Activated T-helper 1 cell treated with Interleukin-2 at 50 U/mL for 16 hours (primary cell): ENCODE results near the gene TATDN2.
"Not testable (repeated sequence)": the region's sequence is repeated elsewhere in the genome, so short reads cannot be mapped to it uniquely, and the experiment has no call there.

Source experiments
- DNase-seq: peaks from one replicate; pipeline ENCODE4 v3.0.0-alpha.2; 2020; ENCODE audit warnings: low read depth

TATDN2 gene

GRCh38 chr3:10272476-10272875 is 24.2 kb downstream of the TATDN2 start:
- not testable (repeated sequence) for DNase-seq

- no peak for DNase-seq
Observed at GRCh38 chr3:10272977-10273376, 24.7 kb downstream of the TATDN2 start.

- no peak for DNase-seq
Observed at GRCh38 chr3:10273702-10274305, 25.5 kb downstream of the TATDN2 start.

DNA sequence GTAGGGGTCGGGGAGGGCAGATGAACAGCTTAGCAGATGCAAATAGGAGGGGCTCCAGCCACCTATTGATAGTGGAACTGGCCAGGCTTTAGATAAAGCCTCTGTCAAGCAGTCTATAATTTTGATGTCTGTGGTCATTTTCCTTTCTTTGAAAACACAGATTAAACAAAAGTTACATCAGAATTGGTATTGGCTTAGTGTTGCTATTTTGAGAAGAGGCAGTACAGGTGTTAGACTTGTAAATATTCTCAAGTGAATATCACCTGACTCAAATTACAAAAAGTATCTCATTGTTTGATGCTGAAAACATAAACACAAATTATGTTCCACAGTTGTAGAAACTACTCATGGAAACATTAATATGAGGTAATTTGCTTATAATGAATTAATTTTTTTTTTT is 26.3 kb downstream of the TATDN2 start:
- no peak for DNase-seq

- no peak for DNase-seq
Observed at GRCh38 chr3:10277115-10277625, 28.9 kb downstream of the TATDN2 start.

GRCh38 chr3:10278501-10278900 is 30.2 kb downstream of the TATDN2 start:
- DNase-seq = no peak

DNA sequence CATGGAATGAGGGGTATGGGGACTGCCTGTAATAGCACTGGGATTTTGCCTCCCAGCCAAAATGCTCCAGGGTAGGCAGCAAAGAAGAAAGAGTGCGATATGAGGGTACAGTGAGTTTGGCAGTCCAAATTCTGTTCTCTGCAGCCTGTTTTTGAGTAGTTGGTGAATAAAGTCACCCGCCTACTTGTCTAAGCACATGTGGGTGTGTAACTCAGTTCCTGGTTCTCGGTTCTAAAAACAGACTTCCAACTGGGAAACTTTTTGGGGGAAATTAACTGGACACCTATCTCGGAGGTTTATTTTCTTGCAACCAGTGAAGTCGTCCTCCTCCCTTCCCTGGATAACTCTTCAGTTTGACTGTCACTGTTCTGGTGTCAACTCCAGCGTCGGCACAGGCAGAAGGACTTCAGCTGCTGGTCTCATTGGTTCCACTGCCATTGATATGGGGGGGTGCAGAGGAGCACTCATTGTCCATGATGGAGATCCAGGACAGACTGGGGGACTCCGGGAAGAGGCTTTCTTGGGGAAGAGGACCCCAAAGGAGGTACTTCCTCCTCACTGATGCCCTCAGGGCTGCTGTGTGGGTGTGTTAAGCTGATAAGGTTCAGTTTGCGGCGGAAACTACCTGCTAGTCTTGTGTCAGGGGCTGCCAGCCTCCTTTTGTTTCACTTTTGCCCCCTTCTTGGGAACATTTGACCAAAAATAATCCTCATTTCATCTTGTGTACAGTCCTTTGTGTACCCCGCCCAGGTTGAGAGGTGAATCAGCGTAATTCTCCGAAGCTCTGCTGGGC is 31.3 kb downstream of the TATDN2 start:
- no peak for DNase-seq

DNA sequence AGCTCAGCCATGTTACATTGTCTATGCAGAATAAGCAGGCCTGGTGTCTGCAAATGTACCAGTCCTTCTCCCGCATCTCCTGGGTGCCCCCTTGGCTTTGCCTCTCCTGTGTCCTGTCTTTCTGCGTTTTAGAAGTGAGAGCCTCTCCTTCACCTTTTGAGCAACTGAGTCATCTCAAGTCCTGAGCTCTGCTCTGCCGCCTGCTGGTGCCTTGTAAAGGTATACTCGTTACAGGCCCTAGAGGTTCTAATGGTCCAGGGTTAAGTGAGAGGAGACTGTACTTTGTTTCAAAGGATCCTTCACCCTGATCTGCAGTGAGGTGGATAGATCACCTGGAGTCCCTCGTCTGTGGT is 31.9 kb downstream of the TATDN2 start:
- DNase-seq = no peak

DNA sequence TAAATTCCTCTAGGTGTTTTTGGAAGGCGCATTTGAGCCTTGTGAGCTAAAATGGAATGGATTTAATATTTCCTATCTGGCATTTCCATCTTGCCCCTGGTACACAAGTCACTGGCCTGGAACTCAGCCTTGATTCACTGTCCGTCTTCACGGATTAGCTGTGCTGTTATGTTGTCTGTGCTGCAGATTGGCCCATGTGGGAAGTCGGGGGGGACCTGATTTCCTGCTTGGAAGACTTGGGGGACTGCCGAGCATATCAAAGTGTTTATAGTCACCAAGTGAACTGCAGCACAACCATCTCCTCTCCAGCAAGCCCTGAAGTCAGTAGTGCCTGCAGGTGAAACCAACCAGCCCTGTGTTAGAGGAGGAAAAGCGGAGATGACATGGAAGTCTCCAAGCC is 32.3 kb downstream of the TATDN2 start:
- no peak for DNase-seq

GRCh38 chr3:10281951-10282350 is 33.7 kb downstream of the TATDN2 start:
- no peak for DNase-seq

GRCh38 chr3:10283638-10284037 is 35.4 kb downstream of the TATDN2 start:
- no peak for DNase-seq

GRCh38 chr3:10284496-10284895 is 36.2 kb downstream of the TATDN2 start:
- DNase-seq = no peak

DNA sequence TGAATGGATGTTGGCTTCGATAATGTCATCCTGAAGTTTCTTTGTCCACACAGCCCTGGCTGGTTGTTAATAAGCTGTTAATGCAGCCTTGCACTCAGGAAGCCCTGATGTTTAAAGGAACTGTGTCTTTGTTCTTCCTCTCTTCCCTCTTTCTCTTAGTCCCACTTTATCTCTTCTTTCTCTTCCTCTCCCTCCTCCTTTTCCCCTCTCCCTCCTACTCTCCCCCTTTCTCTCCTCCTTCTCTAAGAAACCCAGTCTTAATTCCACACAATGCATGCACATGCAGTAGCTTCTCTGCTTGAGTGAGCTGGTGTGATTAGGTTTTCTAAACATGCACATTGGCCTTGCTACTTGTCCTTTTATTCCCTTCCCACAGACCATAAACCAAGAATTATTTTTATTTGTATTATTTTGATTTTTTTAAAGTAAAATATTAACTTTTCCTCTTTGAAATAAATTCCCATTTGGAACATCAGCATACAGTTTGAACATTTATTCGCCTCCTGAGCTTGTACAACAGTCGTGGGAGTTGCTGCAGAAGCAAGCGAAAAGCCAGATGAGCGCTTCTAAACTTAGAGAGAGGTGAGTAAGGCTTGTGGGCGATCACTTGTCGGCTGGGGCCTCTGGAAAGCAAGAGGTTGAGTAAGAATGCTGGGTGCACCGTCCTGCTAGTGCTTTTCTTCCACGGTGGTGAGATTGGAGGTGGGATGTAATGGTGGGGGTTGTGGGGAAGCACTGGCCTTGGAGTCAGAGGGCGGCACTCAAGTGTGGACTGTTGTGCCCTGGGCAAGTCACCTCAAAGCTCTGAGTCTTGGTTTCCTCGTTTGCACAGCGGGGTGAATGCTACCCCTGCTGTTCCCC is 37.2 kb downstream of the TATDN2 start:
- DNase-seq = no peak

- no peak for DNase-seq
Observed at GRCh38 chr3:10286133-10286524, 37.9 kb downstream of the TATDN2 start.

GRCh38 chr3:10286596-10287295 is 38.5 kb downstream of the TATDN2 start:
- no peak for DNase-seq

- no peak for DNase-seq
Observed at GRCh38 chr3:10287936-10288574, 39.8 kb downstream of the TATDN2 start.

DNA sequence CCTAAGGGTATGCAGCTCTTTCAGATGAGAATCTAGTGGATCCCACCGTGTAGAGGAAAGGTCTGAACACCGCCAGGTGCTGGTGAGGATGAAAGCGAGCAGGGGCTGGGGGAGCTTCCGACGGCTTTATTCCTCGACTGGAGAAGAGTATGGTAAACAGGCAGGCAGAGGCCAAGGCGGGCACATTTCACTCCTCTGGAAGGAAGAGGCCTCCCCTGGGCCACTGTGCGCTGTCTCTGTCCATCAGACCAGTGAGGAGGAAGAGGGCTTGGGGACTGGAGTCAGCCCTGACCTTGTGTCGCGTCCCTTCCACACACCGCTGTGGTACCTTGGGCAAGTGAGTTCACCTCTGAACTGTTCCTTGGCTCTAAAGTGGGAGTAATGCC is 40.3 kb downstream of the TATDN2 start:
- DNase-seq = no peak

GRCh38 chr3:10289077-10289476 is 40.8 kb downstream of the TATDN2 start:
- DNase-seq = no peak

DNA sequence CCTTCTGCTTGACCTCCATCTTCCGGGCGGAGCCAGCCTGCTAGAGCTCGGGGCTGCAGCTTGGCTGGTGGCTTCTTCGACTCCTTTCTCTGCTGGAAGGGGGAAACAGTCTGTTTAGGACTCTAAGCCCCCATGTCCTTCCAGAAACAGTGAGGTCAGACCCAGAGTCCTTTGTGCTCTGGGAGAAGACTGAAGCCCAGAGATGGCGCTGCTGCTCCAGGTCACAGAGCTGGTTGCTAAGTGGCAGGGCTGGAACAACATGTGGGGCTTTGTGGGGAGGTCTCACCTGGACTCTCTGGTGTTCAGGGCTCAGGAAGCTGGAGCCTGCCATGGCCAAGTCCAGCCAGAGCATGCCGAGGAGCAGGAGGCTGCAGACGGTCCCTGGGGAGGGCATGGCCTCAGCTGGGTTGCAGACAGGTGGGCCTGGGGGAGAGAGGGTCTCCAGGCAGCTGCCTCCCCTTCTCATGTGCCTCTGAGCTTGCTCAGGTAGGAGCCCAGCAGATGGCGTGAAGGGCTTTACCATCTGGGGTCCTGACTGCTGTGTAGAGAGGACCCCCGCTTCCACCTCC is 41.6 kb downstream of the TATDN2 start:
- no peak for DNase-seq

- DNase-seq = no peak
Observed at GRCh38 chr3:10290481-10291176, 42.4 kb downstream of the TATDN2 start.

GRCh38 chr3:10291641-10292040 is 43.4 kb downstream of the TATDN2 start:
- DNase-seq = no peak
